Liver (tissue), 9 donors: Measurements from ENCODE around the gene TTC39C. TPM values are rescaled to one million over a fixed set of nuclear protein-coding genes. Genes with fewer than 3 reads are reported as not detected.

Source experiments
- DNase-seq: peaks from one replicate; pipeline ENCODE4 v3.0.0-alpha.2; 2017; ENCODE audit warnings: low spot score
- H3K27ac ChIP-seq, 2 donors: one replicate each; pipeline ENCODE4 v1.7.0; 2013; ENCODE audit warnings: inconsistent platforms in 2 of 2, low read length in 2 of 2, control low read depth in 1 of 2, low read depth in 1 of 2, mild to moderate bottlenecking in 1 of 2
- H3K27me3 ChIP-seq, 4 donors: one replicate each; pipeline versions ENCODE4 v1.6.1 to v1.7.0; 2013; ENCODE audit warnings: low read length in 3 of 4, inconsistent platforms in 1 of 4, mild to moderate bottlenecking in 1 of 4, moderate library complexity in 1 of 4; ENCODE audit not compliant: control insufficient read depth in 4 of 4, insufficient read depth in 4 of 4
- H3K36me3 ChIP-seq, 4 donors: one replicate each; pipeline versions ENCODE4 v1.6.1 to v1.7.0; 2013; ENCODE audit warnings: low read length in 3 of 4, mild to moderate bottlenecking in 3 of 4, low read depth in 1 of 4, moderate library complexity in 1 of 4; ENCODE audit not compliant: control insufficient read depth in 4 of 4, insufficient read depth in 3 of 4
- H3K4me1 ChIP-seq, 4 donors: one replicate each; pipeline versions ENCODE4 v1.6.1 to v1.7.0; 2013; ENCODE audit warnings: low read length in 3 of 4, mild to moderate bottlenecking in 3 of 4, moderate library complexity in 1 of 4; ENCODE audit not compliant: control insufficient read depth in 4 of 4, insufficient read depth in 4 of 4
- H3K4me3 ChIP-seq, 3 donors: one replicate each; pipeline versions ENCODE4 v1.6.1 to v1.7.0; 2013; ENCODE audit warnings: low read length in 3 of 3, control low read depth in 1 of 3, low read depth in 1 of 3, mild to moderate bottlenecking in 1 of 3
- H3K9ac ChIP-seq, 2 donors: one replicate each; pipeline ENCODE4 v1.7.0; 2013; ENCODE audit warnings: low read length in 2 of 2, mild to moderate bottlenecking in 2 of 2, moderate library complexity in 2 of 2, control low read depth in 1 of 2, low read depth in 1 of 2
- H3K9me3 ChIP-seq, 4 donors: one replicate each; pipeline versions ENCODE4 v1.6.1 to v1.7.0; 2013; ENCODE audit warnings: low read length in 3 of 4; ENCODE audit not compliant: control insufficient read depth in 4 of 4
- ATF3 ChIP-seq: IDR thresholded peaks from 2 replicates; pipeline ENCODE4 v1.6.1; 2016; ENCODE audit warnings: antibody characterized with exemption
- EGR1 ChIP-seq, 2 donors: IDR thresholded peaks; 2 replicates each; pipeline ENCODE4 v1.6.1; 2016 to 2018; ENCODE audit warnings: antibody characterized with exemption in 2 of 2, low read depth in 2 of 2
- FOXA1 ChIP-seq: IDR thresholded peaks from 2 replicates; pipeline ENCODE4 v1.6.1; 2016; ENCODE audit warnings: antibody characterized with exemption
- FOXA2 ChIP-seq: IDR thresholded peaks from 2 replicates; pipeline ENCODE4 v1.6.1; 2016; ENCODE audit warnings: antibody characterized with exemption
- GABPA ChIP-seq, 2 donors: IDR thresholded peaks in 1 of 2; conservative IDR thresholded peaks in 1 of 2; 2 replicates each; pipeline ENCODE4 v1.6.1; 2016; ENCODE audit warnings: antibody characterized with exemption in 2 of 2, mild to moderate bottlenecking in 1 of 2, moderate library complexity in 1 of 2
- HNF4A ChIP-seq, 2 donors: conservative IDR thresholded peaks; 2 replicates each; pipeline ENCODE4 v1.6.1; 2016; ENCODE audit warnings: antibody characterized with exemption in 2 of 2, mild to moderate bottlenecking in 2 of 2
- HNF4G ChIP-seq: IDR thresholded peaks from 2 replicates; pipeline ENCODE4 v1.6.1; 2016; ENCODE audit warnings: antibody characterized with exemption
- JUND ChIP-seq, 2 donors: IDR thresholded peaks; 2 replicates each; pipeline ENCODE4 v1.6.1; 2016; ENCODE audit warnings: antibody characterized with exemption in 2 of 2
- NR2F2 ChIP-seq: IDR thresholded peaks from 2 replicates; pipeline ENCODE4 v1.6.1; 2016; ENCODE audit warnings: antibody characterized with exemption
- RAD21 ChIP-seq, 2 donors: IDR thresholded peaks; 2 replicates each; pipeline ENCODE4 v1.6.1; 2016; ENCODE audit warnings: antibody characterized with exemption in 2 of 2, mild to moderate bottlenecking in 2 of 2
- REST ChIP-seq: IDR thresholded peaks from 2 replicates; pipeline ENCODE4 v1.6.1; 2016; ENCODE audit warnings: antibody characterized with exemption, mild to moderate bottlenecking
- RXRA ChIP-seq, 2 donors: IDR thresholded peaks; 2 replicates each; pipeline ENCODE4 v1.6.1; 2017 to 2018; ENCODE audit warnings: antibody characterized with exemption in 2 of 2, mild to moderate bottlenecking in 1 of 2
- SP1 ChIP-seq: IDR thresholded peaks from 2 replicates; pipeline ENCODE4 v1.6.1; 2018; ENCODE audit warnings: antibody characterized with exemption, mild to moderate bottlenecking
- TAF1 ChIP-seq: conservative IDR thresholded peaks from 2 replicates; pipeline ENCODE4 v1.6.1; 2016; ENCODE audit warnings: antibody characterized with exemption, mild to moderate bottlenecking
- YY1 ChIP-seq: IDR thresholded peaks from 2 replicates; pipeline ENCODE4 v1.6.1; 2016; ENCODE audit warnings: antibody characterized with exemption, mild to moderate bottlenecking
- WGBS: extraction: QIAGEN DNeasy Blood & Tissue Kit; methylation state at CpG from one replicate; pipeline ENCODE4 v1.1.7; 2013; 5-methylcytosine and 5-hydroxymethylcytosine counted together
- polyA plus RNA-seq, 2 donors: library from polyadenylated mRNA; stranded (reverse) in 1 of 2; unstranded in 1 of 2; fragments of 200-250 nt in 1 of 2; fragments of >200 nt in 1 of 2; fragmentation: Nextera tagmentation in 1 of 2; extraction: Ambion mirVana in 1 of 2; gene quantifications; one replicate each; pipeline versions ENCODE4 v1.2.1 to v1.2.3, GENCODE V29; 2013 to 2015
- total RNA-seq, 2 donors: library from RNA; depleted of rRNA; stranded (reverse); fragments of >200 nt; gene quantifications; one replicate each; pipeline ENCODE4 v1.2.3, GENCODE V29; 2014
- TF ChIP-seq, protein P1 (sequence below): IDR thresholded peaks from 2 replicates; pipeline ENCODE4 v1.6.1; 2016; ENCODE audit warnings: antibody characterized with exemption
- TF ChIP-seq, protein P2 (sequence below): IDR thresholded peaks from 2 replicates; pipeline ENCODE4 v1.6.1; 2016; ENCODE audit warnings: antibody characterized with exemption
- donor health status: healthy.
- donor health status: healthy.
- donor health status: healthy.
- donor health status: healthy.
- donor health status: healthy.

TTC39C gene
- total and polyA plus RNA-seq, 4 donors = 22.8 to 55.1 (median 38.6) TPM

DNA sequence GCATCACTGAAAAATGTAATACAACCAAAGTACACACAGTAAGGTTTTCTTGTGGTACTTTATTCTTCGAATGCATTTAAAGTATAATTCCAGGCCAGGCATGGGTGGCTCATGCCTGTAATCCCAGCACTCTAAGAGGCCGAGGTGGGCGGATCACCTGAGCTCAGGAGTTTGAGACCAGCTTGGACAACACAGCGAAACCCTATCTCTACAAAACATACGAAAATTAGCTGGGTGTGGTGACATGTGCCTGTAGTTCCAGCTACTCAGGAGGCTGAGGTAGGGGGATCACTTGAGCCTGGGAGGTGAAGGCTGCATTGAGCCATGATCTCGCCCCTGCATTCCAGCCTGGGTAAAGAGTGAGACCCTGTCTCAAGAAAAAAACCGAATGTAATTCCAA is 3.9 kb upstream of the TTC39C start:
- peaks cover 9 to 33% (median 27%) of the 10 kb centered on the region in 4 donors for H3K4me1 ChIP-seq
- 92% methylated on average over 7 of the region's 7 CpGs for WGBS
- no peaks in the 10 kb centered on the region for H3K9me3 ChIP-seq
- no peaks in the 10 kb centered on the region for H3K27me3 ChIP-seq
- no peak overlapping the region for H3K9ac ChIP-seq
- no peak overlapping the region for H3K4me3 ChIP-seq
- H3K27ac ChIP-seq = peak overlapping the region in 1 of 2 donors; percentile 72
- H3K36me3 ChIP-seq = no peaks in the 10 kb centered on the region
- TF ChIP-seq YY1 (no peak), EGR1 (IDR thresholded peaks at IDR 0.05; ENCODE audit: low read depth in 2 of 2) (no peak), TAF1 (no peak), JUND (IDR thresholded peaks at IDR 0.05) (no peak), ATF3 (no peak), RXRA (IDR thresholded peaks at IDR 0.05) (no peak), HNF4G (no peak), NR2F2 (no peak), SP1 (no peak), GABPA (IDR thresholded peaks at IDR 0.05 in 1 of 2, conservative IDR thresholded peaks at IDR 0.05 in 1 of 2) (no peak), FOXA2 (no peak), FOXA1 (no peak), REST (no peak), HNF4A (conservative IDR thresholded peaks at IDR 0.05) (no peak)
- TF ChIP-seq, protein P1, sequence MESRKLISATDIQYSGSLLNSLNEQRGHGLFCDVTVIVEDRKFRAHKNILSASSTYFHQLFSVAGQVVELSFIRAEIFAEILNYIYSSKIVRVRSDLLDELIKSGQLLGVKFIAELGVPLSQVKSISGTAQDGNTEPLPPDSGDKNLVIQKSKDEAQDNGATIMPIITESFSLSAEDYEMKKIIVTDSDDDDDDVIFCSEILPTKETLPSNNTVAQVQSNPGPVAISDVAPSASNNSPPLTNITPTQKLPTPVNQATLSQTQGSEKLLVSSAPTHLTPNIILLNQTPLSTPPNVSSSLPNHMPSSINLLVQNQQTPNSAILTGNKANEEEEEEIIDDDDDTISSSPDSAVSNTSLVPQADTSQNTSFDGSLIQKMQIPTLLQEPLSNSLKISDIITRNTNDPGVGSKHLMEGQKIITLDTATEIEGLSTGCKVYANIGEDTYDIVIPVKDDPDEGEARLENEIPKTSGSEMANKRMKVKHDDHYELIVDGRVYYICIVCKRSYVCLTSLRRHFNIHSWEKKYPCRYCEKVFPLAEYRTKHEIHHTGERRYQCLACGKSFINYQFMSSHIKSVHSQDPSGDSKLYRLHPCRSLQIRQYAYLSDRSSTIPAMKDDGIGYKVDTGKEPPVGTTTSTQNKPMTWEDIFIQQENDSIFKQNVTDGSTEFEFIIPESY = no peak
- TF ChIP-seq, protein P2, sequence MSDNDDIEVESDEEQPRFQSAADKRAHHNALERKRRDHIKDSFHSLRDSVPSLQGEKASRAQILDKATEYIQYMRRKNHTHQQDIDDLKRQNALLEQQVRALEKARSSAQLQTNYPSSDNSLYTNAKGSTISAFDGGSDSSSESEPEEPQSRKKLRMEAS = no peak
- DNase-seq = no peak

GRCh38 chr18:24011123-24011917 is 3.2 kb upstream of the TTC39C start:
- 56% methylated on average over 5 of the region's 5 CpGs for WGBS
- peaks cover 9 to 40% (median 29%) of the 10 kb centered on the region in 4 donors for H3K4me1 ChIP-seq
- DNase-seq = no peak

More at GRCh38 chr18:24011123-24011917, 3.2 kb upstream of the TTC39C start:
- Histone ChIP-seq H3K9me3 (no peaks in the 10 kb centered on the region), H3K9ac (peak overlapping the region; percentile 39 to 50), H3K27ac (peak overlapping the region; percentile 71 to 72), H3K4me3 (peak overlapping the region in 1 of 3 donors; percentile 11), H3K36me3 (no peaks in the 10 kb centered on the region), H3K27me3 (no peaks in the 10 kb centered on the region)
- TF ChIP-seq, protein P2 = peak; percentile 26
- peak; percentile 84 for TF ChIP-seq YY1
- TF ChIP-seq, protein P1 = no peak
- peak in 1 of 2 donors; percentile 53 for TF ChIP-seq RXRA (IDR thresholded peaks at IDR 0.05)
- peak; percentile 45 for TF ChIP-seq SP1
- peak; percentile 26 to 55 for TF ChIP-seq RAD21 (IDR thresholded peaks at IDR 0.05)
- peak; percentile 46 to 49 for TF ChIP-seq HNF4A (conservative IDR thresholded peaks at IDR 0.05)
- no peak for TF ChIP-seq GABPA (IDR thresholded peaks at IDR 0.05 in 1 of 2, conservative IDR thresholded peaks at IDR 0.05 in 1 of 2)
